Stomach (tissue), 9 donors: ENCODE data around the gene RPN2. TPM values are rescaled to one million over a fixed set of nuclear protein-coding genes. Genes with fewer than 3 reads are reported as not detected.

Source experiments
- DNase-seq, 2 donors: peaks; one replicate each; pipeline versions ENCODE4 v3.0.0 to v3.0.0-alpha.2; 2013 to 2019
- H3K27ac ChIP-seq, 5 donors: fragments of 200-600 bp in 4 of 5; sonication (generic) in 4 of 5; one replicate each; pipeline ENCODE4 v1.5.1; 2013 to 2019; ENCODE audit warnings: mild to moderate bottlenecking in 1 of 5, moderate library complexity in 1 of 5
- H3K27me3 ChIP-seq, 3 donors: fragments of 200-600 bp; sonication (generic); one replicate each; pipeline ENCODE4 v1.5.1; 2017 to 2019; ENCODE audit warnings: mixed run types in 1 of 3
- H3K36me3 ChIP-seq, 4 donors: fragments of 200-600 bp; sonication (generic); 1 replicate in 3 of 4; 2 replicates in 1 of 4; pipeline ENCODE4 v1.5.1; 2016 to 2019
- H3K4me1 ChIP-seq, 4 donors: fragments of 200-600 bp; sonication (generic); one replicate each; pipeline ENCODE4 v1.5.1; 2016 to 2019
- H3K4me3 ChIP-seq, 4 donors: fragments of 200-600 bp; sonication (generic) in 3 of 4; one replicate each; pipeline ENCODE4 v1.5.1; 2016 to 2019; ENCODE audit warnings: mild to moderate bottlenecking in 1 of 4
- H3K9me3 ChIP-seq, 4 donors: fragments of 200-600 bp; sonication (generic); one replicate each; pipeline ENCODE4 v1.5.1; 2016 to 2019
- CTCF ChIP-seq, 7 experiments: fragments of 450-650 bp in 4 of 7; fragments of 200-600 bp in 3 of 7; sonication (generic) in 3 of 7; IDR thresholded peaks; one replicate each; pipeline ENCODE4 v1.5.1; 2016 to 2019; ENCODE audit warnings: antibody characterized with exemption in 7 of 7, control low read depth in 2 of 7, mild to moderate bottlenecking in 1 of 7
- EP300 ChIP-seq: sonication (generic); formaldehyde crosslinking; IDR thresholded peaks from one replicate; pipeline ENCODE4 v1.6.1; 2017; ENCODE audit warnings: antibody characterized with exemption
- POLR2A ChIP-seq, 4 donors: fragments of 450-650 bp; IDR thresholded peaks; one replicate each; pipeline ENCODE4 v1.6.1; 2016; ENCODE audit warnings: antibody characterized with exemption in 4 of 4, control low read depth in 2 of 4, mild to moderate bottlenecking in 1 of 4, moderate library complexity in 1 of 4
- POLR2AphosphoS5 ChIP-seq, 3 donors: sonication (generic); formaldehyde crosslinking; IDR thresholded peaks; one replicate each; pipeline ENCODE4 v1.6.1; 2016; ENCODE audit warnings: antibody characterized with exemption in 3 of 3
- WGBS, 5 donors: extraction: QIAGEN DNeasy Blood & Tissue Kit in 3 of 5; methylation state at CpG; one replicate each; pipeline versions ENCODE4 v1.1.5 to v1.1.7; 2013 to 2018; 5-methylcytosine and 5-hydroxymethylcytosine counted together
- intact Hi-C: fragments of 100-400 bp; cut with DNase I; formaldehyde crosslinking; loops from one replicate; pipeline ENCODE4 v1.15.1; 2023; ENCODE audit warnings: low total_unique reads
- polyA plus RNA-seq, 3 donors: library from polyadenylated mRNA; stranded (reverse); fragments of 200-250 nt; gene quantifications; one replicate each; pipeline ENCODE4 v1.2.3, GENCODE V29; 2013
- total RNA-seq, 5 donors: library from RNA; depleted of rRNA; stranded (reverse); fragments of >200 nt; gene quantifications; one replicate each; pipeline versions ENCODE4 v1.1.0 to v1.2.3, GENCODE V29; 2014 to 2016
- donor health status: healthy with polysubstance abuse.
- donor health status: Bipolar disorder and iron deficiency.
- donor health status: healthy.

The RPN2 gene
- total and polyA plus RNA-seq, 8 donors = 32.5 to 163 (median 85.3) TPM

GRCh38 chr20:37163832-37164554 lies 15.1 kb upstream of the RPN2 start:
- Histone ChIP-seq H3K27me3 (no peaks in the 10 kb centered on the region), H3K4me3 (no peak overlapping the region), H3K4me1 (no peaks in the 10 kb centered on the region), H3K27ac (no peak overlapping the region), H3K36me3 (peaks cover 0 to 21% (median 7%) of the 10 kb centered on the region in 4 donors), H3K9me3 (no peaks in the 10 kb centered on the region)
- intact Hi-C loops = no loop called here
- TF ChIP-seq POLR2AphosphoS5 (IDR thresholded peaks at IDR 0.05) (no peak), POLR2A (IDR thresholded peaks at IDR 0.05) (no peak), EP300 (no peak), CTCF (IDR thresholded peaks at IDR 0.05) (no peak)
- WGBS, 5 donors = 91 to 96% (median 93%) methylated on average over 4 of the region's 4 CpGs
- no peak for DNase-seq

- Histone ChIP-seq H3K4me1 (no peaks in the 10 kb centered on the region), H3K27ac (no peak overlapping the region), H3K27me3 (no peaks in the 10 kb centered on the region), H3K36me3 (peaks cover 0 to 21% (median 7%) of the 10 kb centered on the region in 4 donors), H3K9me3 (no peaks in the 10 kb centered on the region), H3K4me3 (no peak overlapping the region)
- intact Hi-C loops = no loop called here
- TF ChIP-seq EP300 = no peak
- TF ChIP-seq CTCF (IDR thresholded peaks at IDR 0.05) = no peak
- DNase-seq = no peak
- WGBS, 5 donors = 79 to 100% (median 100%) methylated on average over 1 of the region's 1 CpG
Observed at GRCh38 chr20:37165031-37165430, 14.1 kb upstream of the RPN2 start.

- no peak for DNase-seq
- intact Hi-C loops = no loop called here
- Histone ChIP-seq H3K9me3 (no peaks in the 10 kb centered on the region), H3K27ac (no peak overlapping the region), H3K4me3 (no peak overlapping the region), H3K4me1 (no peaks in the 10 kb centered on the region), H3K27me3 (no peaks in the 10 kb centered on the region), H3K36me3 (peaks cover 0 to 21% (median 7%) of the 10 kb centered on the region in 4 donors)
- no peak for TF ChIP-seq POLR2AphosphoS5 (IDR thresholded peaks at IDR 0.05)
- no peak for TF ChIP-seq CTCF (IDR thresholded peaks at IDR 0.05)
- TF ChIP-seq EP300 = no peak
- no peak for TF ChIP-seq POLR2A (IDR thresholded peaks at IDR 0.05)
- 96 to 98% (median 97%) methylated on average over 5 of the region's 5 CpGs for WGBS, 5 donors
Observed at GRCh38 chr20:37166867-37167266, 12.3 kb upstream of the RPN2 start.

GRCh38 chr20:37172836-37173235 lies 6.3 kb upstream of the RPN2 start:
- H3K36me3 ChIP-seq = peaks cover 0 to 5% (median under 1%) of the 10 kb centered on the region in 4 donors
- H3K27ac ChIP-seq = no peak overlapping the region
- H3K4me3 ChIP-seq = no peak overlapping the region
- 92 to 96% (median 95%) methylated on average over 4 of the region's 4 CpGs for WGBS, 5 donors
- intact Hi-C loops = no loop called here
- DNase-seq = no peak
- no peaks in the 10 kb centered on the region for H3K9me3 ChIP-seq
- TF ChIP-seq EP300 = no peak
- TF ChIP-seq POLR2A (IDR thresholded peaks at IDR 0.05) = no peak
- TF ChIP-seq CTCF (IDR thresholded peaks at IDR 0.05) = no peak
- no peak for TF ChIP-seq POLR2AphosphoS5 (IDR thresholded peaks at IDR 0.05)
- no peaks in the 10 kb centered on the region for H3K27me3 ChIP-seq
- peaks cover 0 to 8% (median 3%) of the 10 kb centered on the region in 4 donors for H3K4me1 ChIP-seq
